ENCODE measurements around the gene TRAK2.

DNA sequence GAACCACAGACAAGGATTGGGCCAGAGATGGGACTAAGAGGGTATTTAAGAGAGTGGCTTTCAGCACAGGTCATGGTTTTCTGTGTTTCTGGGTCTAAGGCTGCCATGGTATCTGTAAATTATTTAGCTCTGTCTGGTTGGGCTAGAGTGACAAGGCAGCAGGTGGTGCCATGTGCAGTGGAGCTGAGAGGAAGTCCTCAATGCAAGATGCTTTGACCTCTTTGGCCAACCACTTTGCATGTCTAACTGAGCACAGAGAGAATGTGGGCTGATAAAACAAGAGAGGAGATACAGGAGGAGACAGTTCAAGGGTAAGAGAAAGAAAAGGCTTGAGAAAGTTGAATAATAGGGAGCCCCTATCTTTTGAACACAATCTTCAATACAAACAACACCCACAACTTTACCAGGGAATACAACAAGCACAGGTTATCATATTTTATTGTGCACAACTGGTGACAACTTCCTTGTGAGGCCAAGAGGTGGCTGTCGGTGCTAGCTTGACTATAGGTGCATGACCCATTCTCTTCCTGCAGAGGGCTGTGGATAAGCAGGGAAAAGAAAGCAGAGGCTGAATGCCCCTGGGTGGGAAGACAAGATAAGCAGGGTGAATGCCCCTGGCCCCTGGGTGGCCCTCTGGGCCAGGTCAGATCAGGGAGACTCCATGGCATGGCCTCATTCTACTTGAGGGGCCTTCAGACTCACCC, 106.4 kb downstream of the TRAK2 start:
- TF ChIP-seq, protein P1, sequence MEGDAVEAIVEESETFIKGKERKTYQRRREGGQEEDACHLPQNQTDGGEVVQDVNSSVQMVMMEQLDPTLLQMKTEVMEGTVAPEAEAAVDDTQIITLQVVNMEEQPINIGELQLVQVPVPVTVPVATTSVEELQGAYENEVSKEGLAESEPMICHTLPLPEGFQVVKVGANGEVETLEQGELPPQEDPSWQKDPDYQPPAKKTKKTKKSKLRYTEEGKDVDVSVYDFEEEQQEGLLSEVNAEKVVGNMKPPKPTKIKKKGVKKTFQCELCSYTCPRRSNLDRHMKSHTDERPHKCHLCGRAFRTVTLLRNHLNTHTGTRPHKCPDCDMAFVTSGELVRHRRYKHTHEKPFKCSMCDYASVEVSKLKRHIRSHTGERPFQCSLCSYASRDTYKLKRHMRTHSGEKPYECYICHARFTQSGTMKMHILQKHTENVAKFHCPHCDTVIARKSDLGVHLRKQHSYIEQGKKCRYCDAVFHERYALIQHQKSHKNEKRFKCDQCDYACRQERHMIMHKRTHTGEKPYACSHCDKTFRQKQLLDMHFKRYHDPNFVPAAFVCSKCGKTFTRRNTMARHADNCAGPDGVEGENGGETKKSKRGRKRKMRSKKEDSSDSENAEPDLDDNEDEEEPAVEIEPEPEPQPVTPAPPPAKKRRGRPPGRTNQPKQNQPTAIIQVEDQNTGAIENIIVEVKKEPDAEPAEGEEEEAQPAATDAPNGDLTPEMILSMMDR (conservative IDR thresholded peaks at IDR 0.05 in 1 of 2, IDR thresholded peaks at IDR 0.05 in 1 of 2; ENCODE audit: low read depth in 1 of 2, low read length in 2 of 2) = no peak
- no peak for TF ChIP-seq EZH2 (IDR thresholded peaks at IDR 0.05; ENCODE audit: low read length, missing control alignments)

Data from fibroblast of lung (primary cell).